H1 (cell line): ENCODE results near the gene OR2A14. TPM values are rescaled to one million over a fixed set of nuclear protein-coding genes. Genes with fewer than 3 reads are reported as not detected.

ENCODE experiments used
- EGR1 ChIP-seq: IDR thresholded peaks from 2 replicates; pipeline ENCODE4 v1.6.1; 2011; ENCODE audit warnings: low read depth, low read length, borderline replicate concordance
- HDAC2 ChIP-seq, 2 experiments: fragments of 300-600 bp in 1 of 2; sonication (generic) in 1 of 2; IDR thresholded peaks; 2 replicates each; pipeline ENCODE4 v1.6.1; 2011 to 2012; ENCODE audit warnings: low read depth in 2 of 2, low read length in 2 of 2, mild to moderate bottlenecking in 2 of 2, moderate library complexity in 2 of 2, borderline replicate concordance in 1 of 2, inconsistent platforms in 1 of 2
- KDM4A ChIP-seq: IDR thresholded peaks from one replicate; pipeline ENCODE4 v1.7.1; 2012; ENCODE audit warnings: low read depth, mild to moderate bottlenecking, moderate library complexity, low read length, inconsistent platforms; ENCODE audit not compliant: severe bottlenecking
- PHF8 ChIP-seq: fragments of 200-600 bp; sonication (generic); conservative IDR thresholded peaks from 2 replicates; pipeline ENCODE4 v1.7.1; 2012; ENCODE audit warnings: low read depth, mild to moderate bottlenecking, inconsistent platforms, low read length, moderate library complexity
- POU5F1 ChIP-seq: IDR thresholded peaks from 2 replicates; pipeline ENCODE4 v1.6.1; 2011; ENCODE audit warnings: low read depth, mild to moderate bottlenecking, low read length, moderate library complexity
- RXRA ChIP-seq: IDR thresholded peaks from 2 replicates; pipeline ENCODE4 v1.6.1; 2011; ENCODE audit warnings: low read depth, mild to moderate bottlenecking, low read length, moderate library complexity; ENCODE audit not compliant: insufficient read depth
- SAP30 ChIP-seq: fragments of 300-600 bp; sonication (generic); IDR thresholded peaks from 2 replicates; pipeline ENCODE4 v1.7.1; 2012; ENCODE audit warnings: low read length, moderate library complexity, mild to moderate bottlenecking, inconsistent platforms; ENCODE audit not compliant: insufficient read depth, insufficient replicate concordance
- SP4 ChIP-seq: IDR thresholded peaks from 2 replicates; pipeline ENCODE4 v1.6.1; 2012; ENCODE audit warnings: low read length, inconsistent platforms
- polyA plus RNA-seq, 7 experiments: library from polyadenylated mRNA; depleted of rRNA in 3 of 7; stranded (reverse) in 5 of 7; unstranded in 2 of 7; fragments of >200 nt in 5 of 7; fragments of 200-250 nt in 2 of 7; gene quantifications; 1 replicate in 5 of 7; 2 replicates in 1 of 7; 4 replicates in 1 of 7; pipeline versions ENCODE4 v1.2.1 to v1.2.3, GENCODE V29; 2011 to 2013; ENCODE audit warnings: missing spikeins in 2 of 7, mixed read lengths in 2 of 7
- total RNA-seq: library from RNA; stranded (reverse); fragmentation: NEBNext Ultra II Directional; extraction: Animal tissue kit (Norgen Biotek cat#: 25700); gene quantifications from 2 replicates; pipeline ENCODE4 v1.2.1, GENCODE V29; 2021
- TF ChIP-seq, protein P1 (sequence below): fragments of 300-600 bp; sonication (generic); IDR thresholded peaks from 2 replicates; pipeline ENCODE4 v1.7.1; 2012; ENCODE audit warnings: low read length, moderate library complexity, mild to moderate bottlenecking, inconsistent platforms; ENCODE audit not compliant: insufficient replicate concordance
- TF ChIP-seq, protein P2 (sequence below): IDR thresholded peaks from 2 replicates; pipeline ENCODE4 v1.6.1; 2011; ENCODE audit warnings: low read length, improper control_type of control experiment

OR2A14 gene
- total and polyA plus RNA-seq, 2 of the 8 experiments (the other 6 are each of a cell fraction or from before 2014, with no cell fraction given) = not detected

DNA sequence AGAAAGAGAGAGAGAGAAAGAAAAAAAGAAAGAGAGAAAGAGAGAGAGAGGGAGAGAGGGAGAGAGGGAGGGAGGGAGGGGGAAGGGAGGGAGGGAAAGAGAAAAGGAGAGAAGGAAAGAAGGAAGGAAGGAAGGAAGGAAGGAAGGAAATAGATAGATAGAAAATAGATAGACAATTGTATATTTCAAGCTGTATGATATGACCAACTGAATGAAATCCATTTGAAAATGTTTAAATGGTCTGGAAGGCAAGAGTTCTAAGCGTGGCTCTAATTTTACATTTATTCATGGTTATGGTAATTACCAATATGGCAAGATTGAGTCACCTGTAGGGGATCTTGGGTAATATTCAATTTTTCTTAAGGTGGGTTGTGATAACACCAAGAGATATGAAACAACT, 35.9 kb downstream of the OR2A14 start (continued):
- TF ChIP-seq RXRA = no peak
- TF ChIP-seq SAP30 = no peak
- no peak for TF ChIP-seq PHF8
- no peak for TF ChIP-seq SP4
- TF ChIP-seq, protein P1, sequence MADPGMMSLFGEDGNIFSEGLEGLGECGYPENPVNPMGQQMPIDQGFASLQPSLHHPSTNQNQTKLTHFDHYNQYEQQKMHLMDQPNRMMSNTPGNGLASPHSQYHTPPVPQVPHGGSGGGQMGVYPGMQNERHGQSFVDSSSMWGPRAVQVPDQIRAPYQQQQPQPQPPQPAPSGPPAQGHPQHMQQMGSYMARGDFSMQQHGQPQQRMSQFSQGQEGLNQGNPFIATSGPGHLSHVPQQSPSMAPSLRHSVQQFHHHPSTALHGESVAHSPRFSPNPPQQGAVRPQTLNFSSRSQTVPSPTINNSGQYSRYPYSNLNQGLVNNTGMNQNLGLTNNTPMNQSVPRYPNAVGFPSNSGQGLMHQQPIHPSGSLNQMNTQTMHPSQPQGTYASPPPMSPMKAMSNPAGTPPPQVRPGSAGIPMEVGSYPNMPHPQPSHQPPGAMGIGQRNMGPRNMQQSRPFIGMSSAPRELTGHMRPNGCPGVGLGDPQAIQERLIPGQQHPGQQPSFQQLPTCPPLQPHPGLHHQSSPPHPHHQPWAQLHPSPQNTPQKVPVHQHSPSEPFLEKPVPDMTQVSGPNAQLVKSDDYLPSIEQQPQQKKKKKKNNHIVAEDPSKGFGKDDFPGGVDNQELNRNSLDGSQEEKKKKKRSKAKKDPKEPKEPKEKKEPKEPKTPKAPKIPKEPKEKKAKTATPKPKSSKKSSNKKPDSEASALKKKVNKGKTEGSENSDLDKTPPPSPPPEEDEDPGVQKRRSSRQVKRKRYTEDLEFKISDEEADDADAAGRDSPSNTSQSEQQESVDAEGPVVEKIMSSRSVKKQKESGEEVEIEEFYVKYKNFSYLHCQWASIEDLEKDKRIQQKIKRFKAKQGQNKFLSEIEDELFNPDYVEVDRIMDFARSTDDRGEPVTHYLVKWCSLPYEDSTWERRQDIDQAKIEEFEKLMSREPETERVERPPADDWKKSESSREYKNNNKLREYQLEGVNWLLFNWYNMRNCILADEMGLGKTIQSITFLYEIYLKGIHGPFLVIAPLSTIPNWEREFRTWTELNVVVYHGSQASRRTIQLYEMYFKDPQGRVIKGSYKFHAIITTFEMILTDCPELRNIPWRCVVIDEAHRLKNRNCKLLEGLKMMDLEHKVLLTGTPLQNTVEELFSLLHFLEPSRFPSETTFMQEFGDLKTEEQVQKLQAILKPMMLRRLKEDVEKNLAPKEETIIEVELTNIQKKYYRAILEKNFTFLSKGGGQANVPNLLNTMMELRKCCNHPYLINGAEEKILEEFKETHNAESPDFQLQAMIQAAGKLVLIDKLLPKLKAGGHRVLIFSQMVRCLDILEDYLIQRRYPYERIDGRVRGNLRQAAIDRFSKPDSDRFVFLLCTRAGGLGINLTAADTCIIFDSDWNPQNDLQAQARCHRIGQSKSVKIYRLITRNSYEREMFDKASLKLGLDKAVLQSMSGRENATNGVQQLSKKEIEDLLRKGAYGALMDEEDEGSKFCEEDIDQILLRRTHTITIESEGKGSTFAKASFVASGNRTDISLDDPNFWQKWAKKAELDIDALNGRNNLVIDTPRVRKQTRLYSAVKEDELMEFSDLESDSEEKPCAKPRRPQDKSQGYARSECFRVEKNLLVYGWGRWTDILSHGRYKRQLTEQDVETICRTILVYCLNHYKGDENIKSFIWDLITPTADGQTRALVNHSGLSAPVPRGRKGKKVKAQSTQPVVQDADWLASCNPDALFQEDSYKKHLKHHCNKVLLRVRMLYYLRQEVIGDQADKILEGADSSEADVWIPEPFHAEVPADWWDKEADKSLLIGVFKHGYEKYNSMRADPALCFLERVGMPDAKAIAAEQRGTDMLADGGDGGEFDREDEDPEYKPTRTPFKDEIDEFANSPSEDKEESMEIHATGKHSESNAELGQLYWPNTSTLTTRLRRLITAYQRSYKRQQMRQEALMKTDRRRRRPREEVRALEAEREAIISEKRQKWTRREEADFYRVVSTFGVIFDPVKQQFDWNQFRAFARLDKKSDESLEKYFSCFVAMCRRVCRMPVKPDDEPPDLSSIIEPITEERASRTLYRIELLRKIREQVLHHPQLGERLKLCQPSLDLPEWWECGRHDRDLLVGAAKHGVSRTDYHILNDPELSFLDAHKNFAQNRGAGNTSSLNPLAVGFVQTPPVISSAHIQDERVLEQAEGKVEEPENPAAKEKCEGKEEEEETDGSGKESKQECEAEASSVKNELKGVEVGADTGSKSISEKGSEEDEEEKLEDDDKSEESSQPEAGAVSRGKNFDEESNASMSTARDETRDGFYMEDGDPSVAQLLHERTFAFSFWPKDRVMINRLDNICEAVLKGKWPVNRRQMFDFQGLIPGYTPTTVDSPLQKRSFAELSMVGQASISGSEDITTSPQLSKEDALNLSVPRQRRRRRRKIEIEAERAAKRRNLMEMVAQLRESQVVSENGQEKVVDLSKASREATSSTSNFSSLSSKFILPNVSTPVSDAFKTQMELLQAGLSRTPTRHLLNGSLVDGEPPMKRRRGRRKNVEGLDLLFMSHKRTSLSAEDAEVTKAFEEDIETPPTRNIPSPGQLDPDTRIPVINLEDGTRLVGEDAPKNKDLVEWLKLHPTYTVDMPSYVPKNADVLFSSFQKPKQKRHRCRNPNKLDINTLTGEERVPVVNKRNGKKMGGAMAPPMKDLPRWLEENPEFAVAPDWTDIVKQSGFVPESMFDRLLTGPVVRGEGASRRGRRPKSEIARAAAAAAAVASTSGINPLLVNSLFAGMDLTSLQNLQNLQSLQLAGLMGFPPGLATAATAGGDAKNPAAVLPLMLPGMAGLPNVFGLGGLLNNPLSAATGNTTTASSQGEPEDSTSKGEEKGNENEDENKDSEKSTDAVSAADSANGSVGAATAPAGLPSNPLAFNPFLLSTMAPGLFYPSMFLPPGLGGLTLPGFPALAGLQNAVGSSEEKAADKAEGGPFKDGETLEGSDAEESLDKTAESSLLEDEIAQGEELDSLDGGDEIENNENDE = no peak
- no peak for TF ChIP-seq POU5F1
- TF ChIP-seq HDAC2 (IDR thresholded peaks at IDR 0.05; ENCODE audit: borderline replicate concordance in 1 of 2, low read depth in 2 of 2, low read length in 2 of 2) = no peak
- TF ChIP-seq EGR1 = no peak
- TF ChIP-seq KDM4A = no peak
- TF ChIP-seq, protein P2, sequence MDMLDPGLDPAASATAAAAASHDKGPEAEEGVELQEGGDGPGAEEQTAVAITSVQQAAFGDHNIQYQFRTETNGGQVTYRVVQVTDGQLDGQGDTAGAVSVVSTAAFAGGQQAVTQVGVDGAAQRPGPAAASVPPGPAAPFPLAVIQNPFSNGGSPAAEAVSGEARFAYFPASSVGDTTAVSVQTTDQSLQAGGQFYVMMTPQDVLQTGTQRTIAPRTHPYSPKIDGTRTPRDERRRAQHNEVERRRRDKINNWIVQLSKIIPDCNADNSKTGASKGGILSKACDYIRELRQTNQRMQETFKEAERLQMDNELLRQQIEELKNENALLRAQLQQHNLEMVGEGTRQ = no peak
